Measurements from ENCODE around the gene CACNA1F. TPM values are rescaled to one million over a fixed set of nuclear protein-coding genes. Genes with fewer than 3 reads are reported as not detected.

Gene CACNA1F
- total RNA-seq, 4 donors from 2014 or later = 0.32 to 2.8 (median 0.96) TPM; not detected in 1

DNA sequence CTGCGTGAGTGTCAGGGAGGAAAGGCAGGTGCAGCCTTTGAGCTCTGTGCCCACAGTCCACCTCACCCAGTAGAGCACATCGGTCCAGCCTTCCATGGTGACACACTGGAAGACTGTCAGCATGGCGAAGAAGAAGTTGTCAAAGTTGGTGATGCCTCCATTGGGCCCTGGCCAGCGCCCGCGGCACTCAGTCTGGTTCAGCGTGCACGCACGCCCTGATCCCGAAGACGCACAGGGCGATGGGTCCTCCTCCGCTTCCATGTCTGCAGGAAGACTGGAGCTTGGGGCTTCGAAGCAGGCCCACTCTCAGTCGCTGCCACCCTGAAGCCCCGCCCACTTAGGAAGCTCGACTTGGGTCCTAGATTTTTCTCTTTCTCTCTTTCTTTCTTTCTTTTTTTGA, 5.0 kb downstream of the CACNA1F start:
- Histone ChIP-seq H3K27me3 (no peaks in the 10 kb centered on the region), H3K36me3 (no peaks in the 10 kb centered on the region), H3K9me3 (no peaks in the 10 kb centered on the region), H3K27ac (no peak overlapping the region), H3K4me3 (no peak overlapping the region), H3K4me1 (no peaks in the 10 kb centered on the region)
- 94% methylated on average over 17 of the region's 17 CpGs; no CpG with 5 or more reads in 1 of the 2 donors for WGBS, 2 donors (ENCODE audit: low coverage in 1 of 2)
- intact Hi-C loops (cut with DNase I; ENCODE audit: low total_unique reads) (no loop called here), in situ Hi-C loops (cut with MboI; ENCODE audit: low pct_ligation_motif_present in 1 of 4, low pct_unique_long_range_greater_than_20kb in 1 of 4, low sequenced_read_pairs in 3 of 4) (no loop called here)
- TF ChIP-seq, protein P1, sequence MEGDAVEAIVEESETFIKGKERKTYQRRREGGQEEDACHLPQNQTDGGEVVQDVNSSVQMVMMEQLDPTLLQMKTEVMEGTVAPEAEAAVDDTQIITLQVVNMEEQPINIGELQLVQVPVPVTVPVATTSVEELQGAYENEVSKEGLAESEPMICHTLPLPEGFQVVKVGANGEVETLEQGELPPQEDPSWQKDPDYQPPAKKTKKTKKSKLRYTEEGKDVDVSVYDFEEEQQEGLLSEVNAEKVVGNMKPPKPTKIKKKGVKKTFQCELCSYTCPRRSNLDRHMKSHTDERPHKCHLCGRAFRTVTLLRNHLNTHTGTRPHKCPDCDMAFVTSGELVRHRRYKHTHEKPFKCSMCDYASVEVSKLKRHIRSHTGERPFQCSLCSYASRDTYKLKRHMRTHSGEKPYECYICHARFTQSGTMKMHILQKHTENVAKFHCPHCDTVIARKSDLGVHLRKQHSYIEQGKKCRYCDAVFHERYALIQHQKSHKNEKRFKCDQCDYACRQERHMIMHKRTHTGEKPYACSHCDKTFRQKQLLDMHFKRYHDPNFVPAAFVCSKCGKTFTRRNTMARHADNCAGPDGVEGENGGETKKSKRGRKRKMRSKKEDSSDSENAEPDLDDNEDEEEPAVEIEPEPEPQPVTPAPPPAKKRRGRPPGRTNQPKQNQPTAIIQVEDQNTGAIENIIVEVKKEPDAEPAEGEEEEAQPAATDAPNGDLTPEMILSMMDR (IDR thresholded peaks at IDR 0.05) = no peak
- TF ChIP-seq EP300 (IDR thresholded peaks at IDR 0.05; ENCODE audit: low read depth) = no peak
- DNase-seq = no peak

DNA sequence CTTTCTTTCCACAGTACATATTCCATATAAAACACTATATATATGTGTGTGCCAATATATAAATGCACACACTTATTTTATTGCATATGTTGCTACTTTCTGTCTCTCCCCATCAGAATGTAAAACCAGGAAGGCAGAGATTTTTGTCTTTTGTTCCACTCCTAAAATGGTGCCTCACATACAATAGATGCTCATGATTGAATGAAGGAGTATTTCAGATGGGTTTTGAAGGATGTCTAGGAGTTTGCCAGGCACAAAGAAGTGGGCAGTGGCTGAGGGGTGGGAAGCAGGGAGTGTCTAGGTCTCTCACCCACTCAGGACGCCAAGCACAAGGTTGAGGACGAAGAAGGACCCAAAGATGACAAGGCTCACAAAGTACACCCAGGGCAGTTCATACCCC, 5.4 kb downstream of the CACNA1F start:
- DNase-seq = no peak
- intact Hi-C loops (cut with DNase I; ENCODE audit: low total_unique reads) (no loop called here), in situ Hi-C loops (cut with MboI; ENCODE audit: low pct_ligation_motif_present in 1 of 4, low pct_unique_long_range_greater_than_20kb in 1 of 4, low sequenced_read_pairs in 3 of 4) (no loop called here)
- Histone ChIP-seq H3K27me3 (no peaks in the 10 kb centered on the region), H3K9me3 (no peaks in the 10 kb centered on the region), H3K4me3 (no peak overlapping the region), H3K27ac (no peak overlapping the region), H3K4me1 (no peaks in the 10 kb centered on the region), H3K36me3 (no peaks in the 10 kb centered on the region)
- TF ChIP-seq POLR2A (IDR thresholded peaks at IDR 0.05) = no peak
- no peak for TF ChIP-seq EP300 (IDR thresholded peaks at IDR 0.05; ENCODE audit: low read depth)
- TF ChIP-seq, protein P1 (IDR thresholded peaks at IDR 0.05) = no peak
- TF ChIP-seq POLR2AphosphoS5 (IDR thresholded peaks at IDR 0.05) = no peak
- 57% methylated on average over 2 of the region's 2 CpGs; no CpG with 5 or more reads in 1 of the 2 donors for WGBS, 2 donors (ENCODE audit: low coverage in 1 of 2)

DNA sequence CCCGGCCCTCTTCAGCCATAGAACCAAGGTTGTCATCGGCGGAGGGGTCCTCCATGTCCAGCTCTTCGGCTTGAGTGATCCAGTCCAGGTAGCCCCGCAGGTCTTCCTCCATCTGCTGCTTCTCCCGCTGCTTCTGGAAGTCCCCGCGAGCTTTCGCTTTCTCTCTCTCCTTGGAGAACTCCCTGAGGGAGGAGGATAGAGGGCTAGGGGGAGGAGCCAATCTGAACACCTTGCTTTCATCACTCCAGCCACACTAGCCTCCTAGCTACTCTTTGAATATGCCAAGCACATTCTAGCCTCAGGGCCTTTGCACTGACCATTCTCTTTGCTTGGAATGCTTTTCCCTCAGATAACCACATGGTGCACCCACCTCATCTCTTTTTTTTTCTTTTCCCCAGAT, 6.2 kb downstream of the CACNA1F start:
- no peak for DNase-seq
- in situ Hi-C loops (cut with MboI; ENCODE audit: low pct_ligation_motif_present in 1 of 4, low pct_unique_long_range_greater_than_20kb in 1 of 4, low sequenced_read_pairs in 3 of 4) = no loop called here
- Histone ChIP-seq H3K27ac (no peak overlapping the region), H3K4me1 (no peaks in the 10 kb centered on the region), H3K27me3 (no peaks in the 10 kb centered on the region), H3K4me3 (no peak overlapping the region), H3K9me3 (no peaks in the 10 kb centered on the region), H3K36me3 (no peaks in the 10 kb centered on the region)
- WGBS, 2 donors (ENCODE audit: low coverage in 1 of 2) = 84% methylated on average over 9 of the region's 9 CpGs; no CpG with 5 or more reads in 1 of the 2 donors
- intact Hi-C loops (cut with DNase I; ENCODE audit: low total_unique reads) = no loop called here
- TF ChIP-seq, protein P1 (IDR thresholded peaks at IDR 0.05) = no peak
- no peak for TF ChIP-seq POLR2A (IDR thresholded peaks at IDR 0.05)
- no peak for TF ChIP-seq EP300 (IDR thresholded peaks at IDR 0.05; ENCODE audit: low read depth)
- TF ChIP-seq POLR2AphosphoS5 (IDR thresholded peaks at IDR 0.05) = no peak

DNA sequence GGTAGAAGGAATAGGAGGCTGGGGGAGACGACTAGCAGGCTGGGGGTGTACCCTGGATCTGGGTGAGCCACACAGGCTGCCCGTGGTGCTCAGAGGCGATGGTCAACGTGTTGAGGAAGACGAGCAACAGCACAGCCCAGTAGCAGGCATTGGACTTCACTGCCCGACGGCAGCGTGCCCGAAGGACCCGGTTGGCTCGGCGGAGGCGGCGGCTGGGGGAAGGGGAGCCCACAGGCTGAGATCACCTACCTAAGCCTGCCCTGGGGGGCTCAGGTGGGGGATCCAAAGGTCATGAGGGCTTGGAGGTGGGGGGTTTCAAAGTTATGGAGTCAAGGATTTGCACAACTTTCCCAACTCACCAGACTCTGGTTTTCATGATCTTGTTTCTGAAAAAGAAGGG, 7.3 kb downstream of the CACNA1F start:
- Histone ChIP-seq H3K27me3 (no peaks in the 10 kb centered on the region), H3K9me3 (no peaks in the 10 kb centered on the region), H3K27ac (no peak overlapping the region), H3K4me3 (no peak overlapping the region), H3K4me1 (no peaks in the 10 kb centered on the region), H3K36me3 (no peaks in the 10 kb centered on the region)
- in situ Hi-C loops (cut with MboI; ENCODE audit: low pct_ligation_motif_present in 1 of 4, low pct_unique_long_range_greater_than_20kb in 1 of 4, low sequenced_read_pairs in 3 of 4) = no loop called here
- intact Hi-C loops (cut with DNase I; ENCODE audit: low total_unique reads) = no loop called here
- WGBS, 2 donors (ENCODE audit: low coverage in 1 of 2) = 80% methylated on average over 14 of the region's 14 CpGs; no CpG with 5 or more reads in 1 of the 2 donors
- no peak for DNase-seq
- no peak for TF ChIP-seq POLR2AphosphoS5 (IDR thresholded peaks at IDR 0.05)
- no peak for TF ChIP-seq POLR2A (IDR thresholded peaks at IDR 0.05)
- no peak for TF ChIP-seq EP300 (IDR thresholded peaks at IDR 0.05; ENCODE audit: low read depth)
- TF ChIP-seq, protein P1 (IDR thresholded peaks at IDR 0.05) = no peak
